HG03103 (cell line): Measurements from ENCODE around the gene FAM217A.
A peak's percentile ranks its signal among the peaks of the same experiment; 100 is the strongest.

Experiments
- ATAC-seq: cut with Tn5 transposase; IDR thresholded peaks from one replicate; pipeline ENCODE4 v1.9.1; 2021; ENCODE audit warnings: low read depth; ENCODE audit not compliant: unreplicated experiment

The FAM217A gene

DNA sequence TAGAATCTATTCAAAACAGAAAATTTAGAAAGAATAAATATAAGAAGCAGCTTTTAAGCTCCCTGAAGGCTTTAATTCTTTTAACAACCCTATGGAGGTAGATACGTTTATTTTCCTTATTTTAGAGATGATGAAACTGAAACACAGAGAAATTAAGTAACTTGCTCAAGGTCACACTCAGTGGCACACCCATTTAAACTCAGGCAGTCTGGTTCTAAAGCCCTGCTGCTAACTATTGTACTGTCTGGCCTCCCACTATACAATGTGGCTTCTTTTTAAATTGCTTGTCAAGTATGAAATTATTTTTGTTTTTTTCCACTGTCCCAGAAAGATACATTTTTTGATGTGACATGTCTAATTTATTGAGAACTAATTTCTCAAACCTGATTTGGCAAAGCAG, 55.7 kb downstream of the FAM217A start:
- ATAC-seq: no peak

GRCh38 chr6:4021854-4022695, 56.9 kb downstream of the FAM217A start:
- no peak for ATAC-seq

- ATAC-seq: peak; percentile 58
Observed at GRCh38 chr6:4021133-4021853, 57.6 kb downstream of the FAM217A start.

- ATAC-seq: no peak
Observed at GRCh38 chr6:4020822-4021132, 58.2 kb downstream of the FAM217A start.

- ATAC-seq: no peak
Observed at GRCh38 chr6:4018924-4019236, 60.1 kb downstream of the FAM217A start.
